Thymus (tissue), 11 donors: ENCODE data around the gene PLXNC1. TPM values are rescaled to one million over a fixed set of nuclear protein-coding genes. Genes with fewer than 3 reads are reported as not detected.

Experiments used
- DNase-seq, 9 donors: peaks; one replicate each; pipeline ENCODE4 v3.0.0-alpha.2; 2013; ENCODE audit warnings: low spot score in 9 of 9, low read depth in 6 of 9, missing footprints in 1 of 9
- H3K27ac ChIP-seq, 2 donors: one replicate each; pipeline ENCODE4 v1.5.1; 2013; ENCODE audit warnings: control low read depth in 1 of 2, low read depth in 1 of 2, low read length in 1 of 2, mild to moderate bottlenecking in 1 of 2, moderate library complexity in 1 of 2
- H3K27me3 ChIP-seq, 2 donors: one replicate each; pipeline ENCODE4 v1.5.1; 2013; ENCODE audit warnings: low read length in 1 of 2; ENCODE audit not compliant: control insufficient read depth in 2 of 2, insufficient read depth in 1 of 2
- H3K36me3 ChIP-seq, 2 donors: one replicate each; pipeline ENCODE4 v1.5.1; 2013; ENCODE audit warnings: low read length in 1 of 2, mild to moderate bottlenecking in 1 of 2, moderate library complexity in 1 of 2; ENCODE audit not compliant: control insufficient read depth in 2 of 2, insufficient read depth in 2 of 2
- H3K4me1 ChIP-seq, 2 donors: one replicate each; pipeline ENCODE4 v1.5.1; 2013; ENCODE audit warnings: low read length in 2 of 2; ENCODE audit not compliant: control insufficient read depth in 2 of 2, insufficient read depth in 2 of 2
- H3K4me3 ChIP-seq, 2 donors: one replicate each; pipeline ENCODE4 v1.5.1; 2013; ENCODE audit warnings: low read length in 2 of 2, control low read depth in 1 of 2, mild to moderate bottlenecking in 1 of 2
- H3K9me3 ChIP-seq, 2 donors: one replicate each; pipeline ENCODE4 v1.5.1; 2013; ENCODE audit warnings: low read length in 1 of 2, mild to moderate bottlenecking in 1 of 2; ENCODE audit not compliant: control insufficient read depth in 2 of 2, insufficient read depth in 1 of 2
- WGBS: extraction: QIAGEN DNeasy Blood & Tissue Kit; methylation state at CpG from one replicate; pipeline ENCODE4 v1.1.7; 2013; 5-methylcytosine and 5-hydroxymethylcytosine counted together
- polyA plus RNA-seq: library from polyadenylated mRNA; stranded (reverse); fragments of 200-250 nt; gene quantifications from one replicate; pipeline ENCODE4 v1.2.3, GENCODE V29; 2013
- total RNA-seq: library from RNA; stranded (reverse); fragments of 120-200 nt; gene quantifications from one replicate; pipeline ENCODE4 v1.2.4, GENCODE V29; 2013
- donor health status: healthy.

The PLXNC1 gene
- total and polyA plus RNA-seq, 2 donors: 3.7 to 11.0 TPM

DNA sequence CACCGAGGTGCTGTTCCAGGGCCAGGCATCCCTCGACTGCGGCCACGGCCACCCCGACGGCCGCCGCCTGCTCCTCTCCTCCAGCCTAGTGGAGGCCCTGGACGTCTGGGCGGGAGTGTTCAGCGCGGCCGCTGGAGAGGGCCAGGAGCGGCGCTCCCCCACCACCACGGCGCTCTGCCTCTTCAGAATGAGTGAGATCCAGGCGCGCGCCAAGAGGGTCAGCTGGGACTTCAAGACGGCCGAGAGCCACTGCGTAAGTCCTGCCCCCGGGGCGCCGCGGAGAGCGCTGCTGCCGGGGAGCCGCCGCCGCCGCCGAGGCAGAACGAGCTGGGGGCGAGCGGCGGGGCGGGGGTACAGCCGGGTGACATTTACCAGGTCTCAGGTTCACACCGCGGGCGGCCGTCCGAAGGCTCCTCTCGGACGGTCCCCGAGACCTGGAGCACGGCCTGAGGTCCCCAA is 1.4 kb downstream of the PLXNC1 start:
- H3K4me3 ChIP-seq: peak overlapping the region; percentile 43 to 68
- peak in 1 of 9 donors; percentile 39 for DNase-seq
- peaks cover 8 to 18% of the 10 kb centered on the region in 2 donors for H3K4me1 ChIP-seq
- WGBS: under 1% methylated on average over 49 of the region's 49 CpGs
- H3K27ac ChIP-seq: no peak overlapping the region
- H3K27me3 ChIP-seq: peaks cover 62 to 76% of the 10 kb centered on the region in 2 donors
- H3K36me3 ChIP-seq: no peaks in the 10 kb centered on the region
- peaks cover 3 to 6% of the 10 kb centered on the region in 2 donors for H3K9me3 ChIP-seq

GRCh38 chr12:94150240-94151121 is 2.1 kb downstream of the PLXNC1 start:
- H3K9me3 ChIP-seq: peaks cover 3 to 6% of the 10 kb centered on the region in 2 donors
- 8% methylated on average over 33 of the region's 33 CpGs for WGBS
- peaks cover 62 to 75% of the 10 kb centered on the region in 2 donors for H3K27me3 ChIP-seq
- H3K27ac ChIP-seq: no peak overlapping the region
- H3K4me1 ChIP-seq: peaks cover 8 to 18% of the 10 kb centered on the region in 2 donors
- DNase-seq: peak in 1 of 9 donors; percentile 43
- no peaks in the 10 kb centered on the region for H3K36me3 ChIP-seq
- peak overlapping the region; percentile 43 to 68 for H3K4me3 ChIP-seq

DNA sequence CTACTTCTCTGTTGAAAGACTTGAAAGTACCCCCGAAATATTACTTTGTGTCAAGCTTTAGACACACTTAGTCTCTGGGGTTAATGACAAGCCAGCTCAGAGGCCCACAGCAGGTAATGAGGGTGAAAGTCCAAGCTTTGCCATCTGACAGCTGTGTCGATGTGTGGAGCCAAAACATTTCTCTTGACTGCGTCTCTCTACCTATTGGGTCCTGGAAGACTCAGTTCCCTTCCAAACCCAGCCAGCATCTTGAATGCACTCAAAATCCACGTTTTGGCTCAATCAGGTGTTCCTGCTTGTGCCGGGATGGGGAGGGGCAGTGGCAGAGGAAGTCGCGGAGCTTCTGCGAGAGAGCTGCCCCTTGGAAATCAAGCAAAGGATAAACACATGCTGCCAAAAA is 3.2 kb downstream of the PLXNC1 start:
- DNase-seq: no peak
- Histone ChIP-seq H3K9me3 (peaks cover 3 to 6% of the 10 kb centered on the region in 2 donors), H3K27me3 (peaks cover 58 to 68% of the 10 kb centered on the region in 2 donors), H3K36me3 (no peaks in the 10 kb centered on the region), H3K4me3 (no peak overlapping the region), H3K27ac (no peak overlapping the region), H3K4me1 (peaks cover 8 to 18% of the 10 kb centered on the region in 2 donors)
- WGBS: 63% methylated on average over 8 of the region's 8 CpGs

- no peaks in the 10 kb centered on the region for H3K36me3 ChIP-seq
- H3K4me1 ChIP-seq: peaks cover 8 to 25% of the 10 kb centered on the region in 2 donors
- H3K27me3 ChIP-seq: peaks cover 51 to 63% of the 10 kb centered on the region in 2 donors
- no peak overlapping the region for H3K4me3 ChIP-seq
- H3K27ac ChIP-seq: no peak overlapping the region
- peaks cover 3 to 6% of the 10 kb centered on the region in 2 donors for H3K9me3 ChIP-seq
- WGBS: 92% methylated on average over 5 of the region's 5 CpGs
- DNase-seq: no peak
Observed at GRCh38 chr12:94152292-94153078, 4.1 kb downstream of the PLXNC1 start.

GRCh38 chr12:94157181-94157580 is 8.8 kb downstream of the PLXNC1 start:
- Histone ChIP-seq H3K27ac (no peak overlapping the region), H3K9me3 (no peaks in the 10 kb centered on the region), H3K36me3 (no peaks in the 10 kb centered on the region), H3K4me1 (peaks cover 8 to 20% of the 10 kb centered on the region in 2 donors), H3K27me3 (peaks cover 19 to 30% of the 10 kb centered on the region in 2 donors), H3K4me3 (no peak overlapping the region)
- no peak for DNase-seq
- WGBS: 93% methylated on average over 3 of the region's 3 CpGs

DNA sequence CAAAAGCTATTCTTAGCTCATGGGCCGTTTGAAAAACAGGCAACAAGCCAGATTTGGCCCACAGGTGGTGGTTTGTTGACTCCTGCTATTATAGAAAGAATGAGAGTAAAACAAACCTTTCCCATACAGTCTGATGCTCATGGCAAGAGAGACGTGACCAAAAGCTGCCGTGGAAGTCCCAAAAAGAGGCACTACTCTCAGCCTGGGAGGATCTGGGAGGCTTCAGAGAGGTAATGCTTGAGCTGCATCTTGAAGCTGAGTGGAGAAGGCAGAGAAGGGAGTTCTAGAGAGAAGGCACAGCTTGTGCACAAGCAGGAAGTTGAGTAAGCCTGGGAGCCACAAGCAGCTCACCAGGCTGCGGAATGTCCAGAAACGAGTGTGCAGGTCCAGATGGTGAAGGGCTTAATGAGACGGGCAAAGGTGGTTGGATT is 9.6 kb downstream of the PLXNC1 start:
- no peaks in the 10 kb centered on the region for H3K9me3 ChIP-seq
- peak in 2 of 9 donors; percentile 22 to 64 for DNase-seq
- 12% methylated on average over 6 of the region's 6 CpGs for WGBS
- H3K36me3 ChIP-seq: no peaks in the 10 kb centered on the region
- peaks cover 8 to 20% of the 10 kb centered on the region in 2 donors for H3K4me1 ChIP-seq
- H3K27me3 ChIP-seq: peaks cover 12 to 28% of the 10 kb centered on the region in 2 donors
- H3K27ac ChIP-seq: peak overlapping the region in 1 of 2 donors; percentile 57
- H3K4me3 ChIP-seq: no peak overlapping the region

- Histone ChIP-seq H3K4me1 (peaks cover 8 to 20% of the 10 kb centered on the region in 2 donors), H3K27me3 (peaks cover 7 to 28% of the 10 kb centered on the region in 2 donors), H3K36me3 (no peaks in the 10 kb centered on the region), H3K4me3 (no peak overlapping the region), H3K27ac (no peak overlapping the region), H3K9me3 (no peaks in the 10 kb centered on the region)
- DNase-seq: no peak
- WGBS: 96% methylated on average over 8 of the region's 8 CpGs
Observed at GRCh38 chr12:94158666-94159065, 10.3 kb downstream of the PLXNC1 start.

- 98% methylated on average over 3 of the region's 3 CpGs for WGBS
- Histone ChIP-seq H3K27me3 (peaks cover 23 to 50% of the 10 kb centered on the region in 2 donors), H3K4me3 (no peak overlapping the region), H3K9me3 (no peaks in the 10 kb centered on the region), H3K27ac (no peak overlapping the region), H3K36me3 (no peaks in the 10 kb centered on the region), H3K4me1 (peaks cover 8 to 26% of the 10 kb centered on the region in 2 donors)
- DNase-seq: no peak
Observed at GRCh38 chr12:94162108-94162507, 13.7 kb downstream of the PLXNC1 start.
